ENCODE results near the gene OR2V2.
"Not testable (repeated sequence)": the region's sequence is repeated elsewhere in the genome, so short reads cannot be mapped to it uniquely, and the experiment has no call there.

Gene OR2V2

DNA sequence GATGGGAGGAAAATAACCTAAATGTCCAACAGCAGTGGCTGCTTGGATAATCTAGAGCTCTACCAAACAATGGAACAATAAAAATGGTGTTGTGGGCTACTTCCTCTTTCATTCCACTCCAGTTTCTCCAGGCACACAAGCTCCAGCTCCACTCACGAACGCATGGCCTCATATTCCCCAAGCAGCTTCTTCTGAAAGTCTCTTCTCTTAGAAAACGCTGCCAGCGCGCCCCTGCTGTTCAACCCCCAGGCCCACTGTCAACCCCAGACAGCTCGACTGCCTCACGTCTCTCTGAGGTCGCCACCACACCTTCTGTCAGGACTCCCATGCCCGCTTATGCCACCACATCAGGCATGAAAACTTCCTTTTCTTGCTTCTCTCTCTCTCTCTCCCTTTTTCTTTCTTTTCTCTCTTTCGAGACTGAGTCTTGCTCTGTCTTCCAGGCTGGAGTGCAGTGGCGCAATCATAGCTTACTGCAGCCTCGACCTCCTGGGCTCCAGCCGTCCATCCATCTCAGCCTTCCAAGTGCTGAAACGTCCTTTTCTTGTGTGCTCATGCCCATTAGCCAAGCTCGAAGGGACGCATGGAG is 16.2 kb downstream of the OR2V2 start:
- no peaks in the 10 kb centered on the region for H3K9me3 ChIP-seq (ENCODE audit: control insufficient read depth, insufficient read depth, low read depth, low read length)
- peak overlapping the region; percentile 71 for H3K4me3 ChIP-seq (ENCODE audit: low read depth, low read length)
- H3K27me3 ChIP-seq (ENCODE audit: control insufficient read depth, insufficient read depth, low read length): peaks cover 18% of the 10 kb centered on the region
- H3K9ac ChIP-seq (ENCODE audit: low read length): no peak overlapping the region
- H3K36me3 ChIP-seq (ENCODE audit: control insufficient read depth, insufficient read depth, low read length): no peaks in the 10 kb centered on the region
- H3K4me1 ChIP-seq (ENCODE audit: control insufficient read depth, insufficient read depth, low read length): peaks cover 19% of the 10 kb centered on the region
- no peak overlapping the region for H3K27ac ChIP-seq (ENCODE audit: low read depth, low read length)

DNA sequence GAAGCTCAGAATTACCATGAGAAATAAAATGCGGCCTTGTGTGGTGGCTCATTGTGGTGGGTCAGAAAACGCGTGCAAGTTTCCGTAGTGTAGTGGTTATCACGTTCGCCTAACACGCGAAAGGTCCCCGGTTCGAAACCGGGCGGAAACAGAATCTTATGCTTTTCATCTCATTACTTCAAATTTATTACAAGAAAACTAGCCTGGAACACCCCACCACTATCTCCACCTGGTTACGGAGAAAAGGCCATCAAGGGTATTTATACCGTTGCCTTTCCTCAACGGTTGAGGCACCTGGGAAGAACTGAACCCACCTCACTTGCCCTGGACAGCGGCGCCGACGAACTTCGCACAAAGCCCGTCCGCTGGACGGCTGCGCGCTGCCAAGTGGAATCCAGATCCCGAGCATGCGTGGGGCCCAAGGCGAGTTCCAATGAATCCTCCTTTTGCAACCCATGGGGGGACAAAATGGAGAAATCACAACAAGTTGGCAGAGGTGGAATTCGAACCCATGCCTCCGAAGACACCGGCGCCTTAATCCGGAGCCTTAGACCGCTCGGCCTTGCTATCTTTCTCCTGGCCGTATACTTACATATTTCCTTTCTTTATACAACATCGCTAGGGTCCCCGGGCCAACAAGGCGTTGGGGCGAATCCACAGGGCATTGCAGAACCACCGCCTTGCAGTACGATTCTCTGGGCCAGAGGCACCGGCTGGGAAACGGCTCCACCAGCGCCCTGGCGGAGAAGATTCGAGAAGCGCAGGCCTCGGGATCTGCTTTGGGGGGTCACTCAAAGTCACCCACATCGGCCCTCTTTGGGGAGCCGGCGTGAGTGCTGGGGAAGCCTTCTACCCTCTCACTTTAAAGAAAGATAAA is 16.9 kb downstream of the OR2V2 start:
- H3K4me1 ChIP-seq (ENCODE audit: control insufficient read depth, insufficient read depth, low read length): peaks cover 19% of the 10 kb centered on the region
- peak overlapping the region; percentile 70 for H3K9ac ChIP-seq (ENCODE audit: low read length)
- peak overlapping the region; percentile 79 for H3K4me3 ChIP-seq (ENCODE audit: low read depth, low read length)
- H3K9me3 ChIP-seq (ENCODE audit: control insufficient read depth, insufficient read depth, low read depth, low read length): no peaks in the 10 kb centered on the region
- no peak overlapping the region for H3K27ac ChIP-seq (ENCODE audit: low read depth, low read length)
- peaks cover 19% of the 10 kb centered on the region for H3K27me3 ChIP-seq (ENCODE audit: control insufficient read depth, insufficient read depth, low read length)
- no peaks in the 10 kb centered on the region for H3K36me3 ChIP-seq (ENCODE audit: control insufficient read depth, insufficient read depth, low read length)

DNA sequence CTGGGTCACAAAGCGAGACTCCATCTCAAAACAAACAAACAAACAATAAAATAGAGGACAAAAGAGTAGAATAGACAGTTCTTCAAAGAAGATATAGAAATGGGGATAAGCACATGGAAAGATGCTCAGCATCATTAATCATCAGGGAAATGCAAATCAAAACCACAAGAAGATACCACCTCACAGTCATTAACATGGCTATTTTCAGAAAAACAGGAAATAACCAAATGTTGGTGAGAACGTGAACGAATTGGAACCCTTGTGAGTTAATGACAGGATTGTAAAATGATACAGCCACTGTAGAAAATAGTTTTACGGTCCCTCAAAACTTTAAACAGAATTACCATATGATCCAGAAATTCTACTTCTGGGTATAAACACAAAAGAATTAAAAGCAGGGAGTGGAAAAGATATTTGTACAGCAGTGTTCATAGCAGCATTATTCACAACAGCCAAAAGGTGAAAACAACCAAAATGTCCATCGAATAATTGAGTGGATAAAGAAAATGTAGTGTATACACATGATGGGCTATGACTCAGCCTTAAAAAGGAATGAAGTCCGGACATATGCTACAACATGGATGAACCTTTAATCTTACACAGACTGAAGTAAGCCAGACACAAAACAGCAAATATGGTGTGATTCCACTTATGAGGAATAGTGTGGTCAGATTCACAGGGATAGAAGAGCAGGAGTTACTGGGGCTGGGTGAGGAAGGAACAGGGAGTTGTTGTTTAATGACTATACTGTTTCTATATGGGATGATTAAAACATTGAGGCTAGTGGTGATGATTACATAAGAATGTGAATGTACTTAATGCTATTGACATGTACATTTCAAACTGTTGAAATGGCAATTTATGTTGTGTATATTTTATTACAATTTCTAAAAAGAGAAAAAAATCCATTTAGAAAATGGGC is 19.7 kb downstream of the OR2V2 start:
- Histone ChIP-seq H3K9me3 (ENCODE audit: control insufficient read depth, insufficient read depth, low read depth, low read length) (no peaks in the 10 kb centered on the region), H3K27ac (ENCODE audit: low read depth, low read length) (no peak overlapping the region), H3K9ac (ENCODE audit: low read length) (no peak overlapping the region), H3K4me3 (ENCODE audit: low read depth, low read length) (peak overlapping the region; percentile 24), H3K36me3 (ENCODE audit: control insufficient read depth, insufficient read depth, low read length) (no peaks in the 10 kb centered on the region), H3K27me3 (ENCODE audit: control insufficient read depth, insufficient read depth, low read length) (peaks cover 38% of the 10 kb centered on the region), H3K4me1 (ENCODE audit: control insufficient read depth, insufficient read depth, low read length) (peaks cover 6% of the 10 kb centered on the region; the same call in 1 of the 2 replicates)

DNA sequence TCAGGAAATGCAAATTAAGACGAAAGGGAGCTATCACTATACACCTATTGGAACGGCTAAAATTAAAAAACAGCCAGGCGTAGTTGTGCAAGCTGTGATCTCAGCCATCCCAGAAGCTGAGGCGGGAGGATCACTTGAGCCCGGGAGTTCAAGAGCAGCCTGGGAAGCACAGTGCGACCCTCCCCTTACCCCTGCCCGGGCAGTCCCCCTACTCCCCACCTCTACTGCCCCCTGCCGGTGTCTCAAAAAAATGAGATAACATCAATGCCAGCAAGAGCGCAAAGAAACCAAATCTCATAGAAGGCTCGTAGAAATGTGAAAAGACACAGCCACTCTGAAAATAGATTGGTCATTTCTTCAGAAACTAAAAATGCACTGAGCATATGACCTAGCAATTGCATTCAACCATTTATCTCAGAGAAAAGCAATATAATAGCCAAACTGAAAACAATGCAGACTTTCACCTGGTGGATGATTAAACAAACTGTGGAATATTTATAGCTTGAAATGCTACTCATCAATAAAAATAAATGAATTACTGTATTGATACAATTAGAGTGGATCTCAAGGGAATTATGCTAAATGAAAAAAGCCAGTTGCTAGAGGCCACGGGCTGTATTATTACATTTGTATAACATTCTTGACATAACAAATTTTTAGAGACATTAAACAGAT is 20.6 kb downstream of the OR2V2 start:
- Histone ChIP-seq H3K27me3 (ENCODE audit: control insufficient read depth, insufficient read depth, low read length) (peaks cover 38% of the 10 kb centered on the region), H3K4me1 (ENCODE audit: control insufficient read depth, insufficient read depth, low read length) (peaks cover 6% of the 10 kb centered on the region; the same call in 1 of the 2 replicates)

DNA sequence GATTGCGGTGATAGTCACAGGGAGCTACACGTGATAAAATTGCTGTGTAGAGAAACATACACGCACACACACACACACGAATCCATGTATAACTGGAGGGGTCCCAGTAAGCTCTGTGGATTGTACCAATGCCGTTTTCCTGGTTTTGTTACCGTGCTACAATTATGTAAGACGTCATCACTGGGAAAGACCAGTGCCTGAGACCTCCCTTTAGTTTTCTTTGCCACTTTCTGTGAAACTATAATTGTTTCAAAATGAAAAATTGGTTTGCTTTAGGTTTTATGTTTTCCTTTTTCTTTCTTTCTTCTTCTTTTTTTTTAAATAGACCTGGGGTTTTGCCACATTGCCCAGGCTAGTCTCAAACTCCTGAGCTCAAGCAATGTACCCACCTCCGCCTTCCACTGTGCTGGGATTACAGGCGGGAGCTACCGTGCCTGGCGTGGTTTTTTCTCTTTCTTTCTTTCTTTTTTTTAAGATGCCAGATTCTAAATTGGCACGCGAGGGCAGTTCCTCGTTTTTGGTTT is 21.3 kb downstream of the OR2V2 start:
- Histone ChIP-seq H3K9me3 (ENCODE audit: control insufficient read depth, insufficient read depth, low read depth, low read length) (no peaks in the 10 kb centered on the region), H3K27me3 (ENCODE audit: control insufficient read depth, insufficient read depth, low read length) (peaks cover 42% of the 10 kb centered on the region), H3K4me1 (ENCODE audit: control insufficient read depth, insufficient read depth, low read length) (peaks cover 6% of the 10 kb centered on the region; the same call in 1 of the 2 replicates), H3K27ac (ENCODE audit: low read depth, low read length) (no peak overlapping the region), H3K4me3 (ENCODE audit: low read depth, low read length) (peak overlapping the region; percentile 63), H3K36me3 (ENCODE audit: control insufficient read depth, insufficient read depth, low read length) (no peaks in the 10 kb centered on the region), H3K9ac (ENCODE audit: low read length) (no peak overlapping the region)

More for the DNA sequence above, 20.6 kb downstream of the OR2V2 start:
- H3K27ac ChIP-seq (ENCODE audit: low read depth, low read length): no peak overlapping the region
- no peaks in the 10 kb centered on the region for H3K9me3 ChIP-seq (ENCODE audit: control insufficient read depth, insufficient read depth, low read depth, low read length)
- no peak overlapping the region for H3K9ac ChIP-seq (ENCODE audit: low read length)
- no peaks in the 10 kb centered on the region for H3K36me3 ChIP-seq (ENCODE audit: control insufficient read depth, insufficient read depth, low read length)
- H3K4me3 ChIP-seq (ENCODE audit: low read depth, low read length): peak overlapping the region; percentile 63

DNA sequence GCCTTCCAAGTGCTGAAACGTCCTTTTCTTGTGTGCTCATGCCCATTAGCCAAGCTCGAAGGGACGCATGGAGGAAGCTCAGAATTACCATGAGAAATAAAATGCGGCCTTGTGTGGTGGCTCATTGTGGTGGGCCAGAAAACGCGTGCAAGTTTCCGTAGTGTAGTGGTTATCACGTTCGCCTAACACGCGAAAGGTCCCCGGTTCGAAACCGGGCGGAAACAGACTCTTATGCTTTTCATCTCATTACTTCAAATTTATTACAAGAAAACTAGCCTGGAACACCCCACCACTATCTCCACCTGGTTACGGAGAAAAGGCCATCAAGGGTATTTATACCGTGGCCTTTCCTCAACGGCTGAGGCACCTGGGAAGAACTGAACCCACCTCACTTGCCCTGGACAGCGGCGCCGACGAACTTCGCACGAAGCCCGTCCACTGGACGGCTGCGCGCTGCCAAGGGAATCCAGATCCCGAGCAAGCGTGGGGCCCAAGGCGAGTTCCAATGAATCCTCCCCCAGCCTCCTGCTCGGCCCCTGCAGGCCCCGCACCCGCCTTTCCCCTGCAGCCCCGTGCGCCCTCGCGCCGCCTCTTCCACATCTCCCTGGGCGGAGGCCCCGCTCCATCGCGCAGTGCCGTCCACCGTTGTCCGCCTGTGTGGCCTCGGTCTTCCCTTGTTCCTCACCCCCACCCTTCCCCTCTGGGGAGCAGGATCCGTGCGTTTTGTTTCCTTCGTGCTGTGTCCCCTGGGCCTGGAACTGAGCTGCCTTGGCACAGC is 22.3 kb downstream of the OR2V2 start:
- H3K9ac ChIP-seq (ENCODE audit: low read length): peak overlapping the region; percentile 20
- not testable (repeated sequence) for H3K27ac ChIP-seq (ENCODE audit: low read depth, low read length); H3K4me1 ChIP-seq (ENCODE audit: control insufficient read depth, insufficient read depth, low read length); H3K9me3 ChIP-seq (ENCODE audit: control insufficient read depth, insufficient read depth, low read depth, low read length); H3K36me3 ChIP-seq (ENCODE audit: control insufficient read depth, insufficient read depth, low read length)
- peaks cover 42% of the 10 kb centered on the region for H3K27me3 ChIP-seq (ENCODE audit: control insufficient read depth, insufficient read depth, low read length)
- H3K4me3 ChIP-seq (ENCODE audit: low read depth, low read length): peak overlapping the region; percentile 67

DNA sequence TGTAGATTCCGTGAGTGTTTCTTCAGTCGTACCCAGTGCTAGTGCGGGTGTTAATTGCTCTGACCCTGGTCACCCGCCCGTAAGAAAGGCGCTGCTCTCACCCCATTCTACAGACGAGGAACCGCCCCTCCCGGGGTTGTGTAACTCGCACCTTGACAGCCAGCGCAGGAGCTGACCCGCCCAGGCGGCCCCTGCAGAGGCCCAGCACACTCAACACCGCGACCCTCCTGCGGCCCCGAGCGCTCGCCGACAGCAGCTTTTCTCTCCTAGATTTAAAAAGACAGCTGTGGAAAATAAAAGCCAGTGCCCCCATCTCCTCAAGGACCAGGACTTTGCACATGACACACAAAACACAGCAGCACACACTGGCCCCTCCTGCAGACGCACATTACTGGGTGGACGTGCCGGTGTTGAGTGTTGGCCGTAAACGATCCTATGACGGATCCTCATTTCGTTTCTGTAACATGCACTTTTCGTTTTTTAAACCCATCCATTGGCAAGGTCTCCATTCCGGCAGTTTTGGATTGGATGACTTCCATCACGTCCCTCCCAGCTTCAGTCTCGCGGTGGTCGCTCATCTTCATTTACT is 22.9 kb downstream of the OR2V2 start:
- H3K27me3 ChIP-seq (ENCODE audit: control insufficient read depth, insufficient read depth, low read length): peaks cover 42% of the 10 kb centered on the region
- peak overlapping the region; percentile 20 for H3K9ac ChIP-seq (ENCODE audit: low read length)
- no peaks in the 10 kb centered on the region for H3K9me3 ChIP-seq (ENCODE audit: control insufficient read depth, insufficient read depth, low read depth, low read length)
- H3K4me1 ChIP-seq (ENCODE audit: control insufficient read depth, insufficient read depth, low read length): peaks cover 6% of the 10 kb centered on the region; the same call in 1 of the 2 replicates
- H3K36me3 ChIP-seq (ENCODE audit: control insufficient read depth, insufficient read depth, low read length): no peaks in the 10 kb centered on the region
- H3K4me3 ChIP-seq (ENCODE audit: low read depth, low read length): peak overlapping the region; percentile 67
- no peak overlapping the region for H3K27ac ChIP-seq (ENCODE audit: low read depth, low read length)

DNA sequence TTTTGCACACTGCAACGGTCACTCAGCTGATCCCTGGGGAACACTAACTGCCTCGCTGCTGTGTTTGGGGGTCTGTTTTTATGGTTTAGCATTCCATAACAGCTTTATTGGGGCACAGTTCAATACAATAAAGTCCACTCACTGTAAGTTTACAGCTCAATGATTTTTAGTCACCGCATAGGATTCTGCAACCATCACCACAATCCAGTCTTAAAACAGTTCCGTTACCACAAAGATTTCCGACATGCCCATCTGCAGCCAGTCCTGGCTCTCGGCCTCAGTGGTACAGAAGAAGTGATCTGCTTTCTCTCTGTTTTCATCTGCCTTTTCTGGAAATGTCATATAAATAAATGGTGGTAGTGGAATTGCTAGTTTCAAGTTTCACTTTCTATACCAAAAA is 23.6 kb downstream of the OR2V2 start:
- Histone ChIP-seq H3K9me3 (ENCODE audit: control insufficient read depth, insufficient read depth, low read depth, low read length) (no peaks in the 10 kb centered on the region), H3K27ac (ENCODE audit: low read depth, low read length) (no peak overlapping the region), H3K36me3 (ENCODE audit: control insufficient read depth, insufficient read depth, low read length) (no peaks in the 10 kb centered on the region), H3K4me3 (ENCODE audit: low read depth, low read length) (peak overlapping the region; percentile 67), H3K27me3 (ENCODE audit: control insufficient read depth, insufficient read depth, low read length) (peaks cover 42% of the 10 kb centered on the region), H3K4me1 (ENCODE audit: control insufficient read depth, insufficient read depth, low read length) (peaks cover 6% of the 10 kb centered on the region; the same call in 1 of the 2 replicates), H3K9ac (ENCODE audit: low read length) (no peak overlapping the region)

DNA sequence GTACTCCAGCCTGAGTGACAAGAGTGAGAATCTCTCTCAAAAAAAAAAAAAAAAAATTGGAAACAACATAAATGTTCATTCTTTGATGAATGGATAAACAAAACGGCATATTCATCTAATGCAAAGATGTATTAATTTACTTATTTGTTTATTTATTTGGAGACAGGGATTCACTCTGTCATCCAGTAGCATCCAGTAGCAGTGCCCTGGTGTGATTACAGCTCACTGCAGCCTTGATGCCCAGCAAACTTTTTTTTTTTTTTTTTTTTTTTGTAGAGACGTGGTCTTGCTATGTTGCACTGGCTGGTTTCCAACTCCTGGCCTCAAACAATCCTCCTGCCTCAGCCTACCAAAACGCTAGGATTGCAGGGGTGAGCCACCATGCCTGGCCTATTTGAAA is 24.4 kb downstream of the OR2V2 start:
- Histone ChIP-seq H3K4me1 (ENCODE audit: control insufficient read depth, insufficient read depth, low read length) (peaks cover 6% of the 10 kb centered on the region; the same call in 1 of the 2 replicates), H3K27ac (ENCODE audit: low read depth, low read length) (no peak overlapping the region), H3K36me3 (ENCODE audit: control insufficient read depth, insufficient read depth, low read length) (no peaks in the 10 kb centered on the region)

More for the DNA sequence above, 24.4 kb downstream of the OR2V2 start:
- peaks cover 42% of the 10 kb centered on the region for H3K27me3 ChIP-seq (ENCODE audit: control insufficient read depth, insufficient read depth, low read length)
- no peaks in the 10 kb centered on the region for H3K9me3 ChIP-seq (ENCODE audit: control insufficient read depth, insufficient read depth, low read depth, low read length)
- H3K4me3 ChIP-seq (ENCODE audit: low read depth, low read length): no peak overlapping the region
- H3K9ac ChIP-seq (ENCODE audit: low read length): no peak overlapping the region

All from HUES6 (cell line).